ENCODE data around the gene PRDX5.
A peak's percentile ranks its signal among the peaks of the same experiment; 100 is the strongest.

PRDX5 gene

DNA sequence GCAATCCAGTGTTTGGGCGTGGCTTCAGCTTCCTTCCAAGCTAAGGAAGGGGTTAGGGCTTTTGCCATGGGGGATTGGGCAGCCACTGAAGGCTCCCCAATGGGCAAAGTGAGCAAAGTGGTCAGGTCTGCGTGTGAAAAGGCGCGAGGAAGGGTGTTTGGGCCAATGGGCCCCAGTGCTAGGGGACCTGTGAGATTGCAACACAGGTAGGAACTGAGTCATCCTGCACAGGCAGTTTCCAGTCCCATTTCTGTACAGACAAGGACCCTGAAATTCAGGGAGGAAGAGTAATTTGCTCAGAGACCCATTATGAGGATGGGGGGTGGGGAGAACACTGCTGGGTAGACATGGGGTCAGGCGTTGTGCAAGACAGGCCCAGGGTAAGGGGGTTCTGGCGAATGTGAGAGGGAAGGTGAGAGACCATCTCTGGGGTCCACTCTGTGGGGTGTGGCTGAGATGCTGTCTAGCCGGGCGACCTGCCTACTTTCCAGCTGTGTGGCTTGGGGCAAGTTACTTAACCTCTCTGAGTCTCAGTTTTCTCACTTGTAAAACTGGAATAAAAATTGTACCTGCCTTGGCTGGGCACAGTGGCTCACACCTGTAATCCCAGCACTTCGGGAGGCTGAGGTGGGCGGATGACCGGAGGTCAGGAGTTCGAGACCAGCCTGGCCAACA is 29.4 kb downstream of the PRDX5 start:
- DNase-seq (ENCODE audit: low read depth): no peak

DNA sequence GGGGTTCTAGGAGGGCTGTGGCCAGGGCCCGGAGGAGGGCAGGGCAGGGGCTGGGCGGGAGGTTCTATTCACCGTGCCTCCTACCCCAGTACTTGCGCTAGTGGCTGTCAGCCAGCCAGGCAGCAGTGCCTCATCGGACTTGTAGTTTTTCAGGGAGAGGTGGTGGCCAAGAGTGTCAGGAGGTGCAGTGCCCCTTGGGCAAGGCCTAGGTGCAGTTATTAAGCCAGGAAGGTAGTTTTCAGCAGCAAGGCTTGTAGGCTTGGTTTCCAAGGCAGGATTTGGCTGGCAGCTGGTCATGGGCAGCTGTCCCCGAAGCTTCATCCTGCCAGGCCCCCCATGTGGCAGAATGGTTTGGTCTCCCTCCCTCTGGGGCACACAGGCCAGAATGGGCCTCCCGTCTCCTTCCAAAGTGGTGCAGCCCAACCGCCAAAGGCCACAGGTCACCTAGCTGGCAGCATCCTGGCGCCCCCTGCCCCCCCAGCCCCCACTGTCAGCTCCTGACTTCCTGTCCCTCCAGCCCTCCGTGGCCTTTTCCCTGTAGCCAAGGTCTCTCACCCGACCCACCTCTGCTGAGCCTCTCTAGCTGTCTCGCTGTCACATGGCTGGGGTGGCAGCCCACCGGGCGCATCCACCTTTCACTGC is 30.6 kb downstream of the PRDX5 start:
- no peak for DNase-seq (ENCODE audit: low read depth)

DNA sequence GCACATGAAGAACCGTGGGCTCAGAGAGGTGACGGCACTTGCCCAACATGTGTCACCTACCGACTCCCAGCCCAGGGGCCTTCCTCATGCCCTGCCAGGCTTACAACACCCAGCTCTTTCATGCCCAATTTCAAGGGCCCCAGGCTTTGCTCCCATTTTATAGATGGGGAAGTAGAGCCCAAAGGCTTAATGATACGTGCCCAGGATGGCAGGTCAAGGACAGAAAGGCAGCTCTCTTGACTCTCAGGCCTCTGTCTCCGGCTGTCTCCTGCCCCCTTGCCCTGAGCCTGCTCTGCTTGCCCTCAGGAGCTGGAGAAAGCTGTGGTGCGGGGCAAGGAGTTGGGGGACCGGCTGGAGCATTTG is 31.1 kb downstream of the PRDX5 start:
- DNase-seq (ENCODE audit: low read depth): no peak

DNA sequence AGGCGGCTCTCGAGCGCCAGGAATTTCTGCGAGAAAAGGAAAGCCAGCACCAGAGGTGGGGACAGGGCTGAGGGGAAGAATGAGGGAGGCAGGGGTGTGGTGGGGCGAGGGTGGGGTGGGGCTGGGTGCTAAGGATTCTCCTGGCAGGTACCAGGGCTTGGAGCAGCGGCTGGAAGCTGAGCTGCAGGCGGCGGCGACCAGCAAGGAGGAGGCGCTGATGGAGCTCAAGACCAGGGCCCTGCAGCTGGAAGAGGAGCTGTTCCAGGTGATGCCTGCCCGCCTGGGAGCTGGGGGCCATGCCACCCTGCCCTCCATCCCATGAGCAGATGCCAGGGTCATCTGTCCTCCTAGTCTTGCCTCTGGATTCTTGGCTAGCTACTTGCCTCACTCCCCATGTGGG is 31.5 kb downstream of the PRDX5 start:
- no peak for DNase-seq (ENCODE audit: low read depth)

DNA sequence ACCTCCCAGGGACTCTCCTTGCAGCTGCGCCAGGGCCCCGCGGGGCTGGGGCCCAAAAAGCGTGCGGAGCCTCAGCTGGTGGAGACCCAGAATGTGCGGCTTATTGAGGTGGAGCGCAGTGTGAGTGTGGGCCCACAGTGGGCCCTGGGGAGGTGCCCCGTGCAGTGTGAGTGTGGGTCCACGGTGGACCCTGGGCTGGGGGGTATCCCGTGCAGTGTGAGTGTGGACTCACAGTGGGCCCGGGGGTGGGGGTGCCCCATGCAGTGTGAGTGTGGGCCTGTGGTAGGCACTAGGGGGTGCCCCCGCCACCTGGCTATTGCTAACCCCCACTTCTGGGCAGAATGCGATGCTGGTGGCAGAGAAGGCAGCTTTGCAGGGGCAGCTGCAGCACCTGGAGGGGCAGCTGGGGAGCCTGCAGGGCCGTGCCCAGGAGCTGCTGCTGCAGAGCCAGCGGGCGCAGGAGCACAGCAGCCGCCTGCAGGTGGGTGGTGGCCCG is 33.3 kb downstream of the PRDX5 start:
- DNase-seq (ENCODE audit: low read depth): no peak

DNA sequence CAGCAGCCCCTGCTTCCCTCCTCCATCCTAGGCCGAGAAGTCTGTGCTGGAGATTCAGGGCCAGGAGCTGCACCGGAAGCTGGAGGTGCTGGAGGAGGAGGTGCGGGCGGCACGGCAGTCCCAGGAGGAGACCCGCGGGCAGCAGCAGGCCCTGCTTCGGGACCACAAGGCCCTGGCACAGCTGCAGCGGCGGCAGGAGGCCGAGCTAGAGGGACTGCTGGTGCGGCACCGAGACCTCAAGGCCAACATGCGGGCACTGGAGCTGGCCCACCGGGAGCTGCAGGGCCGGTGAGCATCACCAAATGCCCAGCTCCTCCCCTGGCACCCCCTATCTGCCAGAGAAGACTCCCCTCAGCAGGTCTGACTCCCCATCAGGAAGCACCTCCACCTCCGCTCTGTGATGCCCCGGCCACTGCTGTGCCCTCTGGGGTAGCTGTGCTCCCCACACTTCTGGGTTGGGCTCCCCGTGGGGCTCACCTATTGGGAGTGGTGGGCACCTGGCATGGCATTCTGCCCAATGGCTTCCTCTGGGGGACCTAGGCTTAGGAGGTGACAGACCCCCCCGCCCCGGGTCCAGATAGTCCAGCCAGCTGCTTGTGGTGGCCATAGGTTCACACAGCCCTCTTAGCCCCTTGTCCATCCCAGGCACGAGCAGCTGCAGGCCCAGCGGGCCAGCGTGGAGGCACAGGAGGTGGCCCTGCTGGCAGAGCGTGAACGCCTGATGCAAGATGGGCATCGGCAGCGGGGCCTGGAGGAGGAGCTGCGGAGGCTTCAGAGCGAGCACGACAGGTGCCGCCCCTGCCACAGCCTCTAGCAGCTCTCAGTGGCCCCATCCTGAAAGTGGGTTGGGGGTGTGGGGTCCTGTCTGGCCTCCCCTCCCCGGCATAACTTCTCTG is 34.4 kb downstream of the PRDX5 start:
- DNase-seq (ENCODE audit: low read depth): no peak

DNA sequence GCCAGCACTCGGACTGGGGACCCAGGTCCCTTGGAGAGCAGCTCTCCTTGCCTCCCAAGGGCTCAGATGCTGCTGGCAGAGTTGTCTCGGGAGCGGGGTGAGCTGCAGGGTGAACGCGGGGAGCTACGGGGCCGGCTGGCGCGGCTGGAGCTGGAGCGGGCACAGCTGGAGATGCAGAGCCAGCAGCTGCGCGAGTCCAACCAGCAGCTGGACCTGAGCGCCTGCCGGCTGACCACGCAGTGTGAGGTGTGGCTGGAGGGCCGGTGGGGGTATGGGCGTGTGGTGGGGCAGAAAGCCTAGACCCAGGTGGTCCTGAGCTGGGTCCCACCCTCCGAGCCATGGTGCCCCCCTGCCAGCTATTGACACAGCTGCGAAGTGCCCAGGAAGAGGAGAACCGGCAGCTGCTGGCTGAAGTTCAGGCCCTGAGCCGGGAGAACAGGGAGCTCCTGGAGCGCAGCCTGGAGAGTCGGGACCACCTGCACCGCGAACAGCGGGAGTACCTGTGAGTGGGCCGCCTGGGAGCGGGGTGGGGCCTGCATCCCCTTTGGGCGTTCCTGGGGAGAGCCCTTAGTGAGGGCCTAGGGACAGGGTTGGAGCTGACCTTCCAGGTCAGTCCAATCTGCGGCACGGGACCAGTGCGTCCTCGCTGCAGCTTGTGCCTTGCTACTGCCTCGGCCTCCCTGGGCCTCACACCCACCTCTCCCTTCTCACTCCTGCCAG is 35.2 kb downstream of the PRDX5 start:
- no peak for DNase-seq (ENCODE audit: low read depth)

DNA sequence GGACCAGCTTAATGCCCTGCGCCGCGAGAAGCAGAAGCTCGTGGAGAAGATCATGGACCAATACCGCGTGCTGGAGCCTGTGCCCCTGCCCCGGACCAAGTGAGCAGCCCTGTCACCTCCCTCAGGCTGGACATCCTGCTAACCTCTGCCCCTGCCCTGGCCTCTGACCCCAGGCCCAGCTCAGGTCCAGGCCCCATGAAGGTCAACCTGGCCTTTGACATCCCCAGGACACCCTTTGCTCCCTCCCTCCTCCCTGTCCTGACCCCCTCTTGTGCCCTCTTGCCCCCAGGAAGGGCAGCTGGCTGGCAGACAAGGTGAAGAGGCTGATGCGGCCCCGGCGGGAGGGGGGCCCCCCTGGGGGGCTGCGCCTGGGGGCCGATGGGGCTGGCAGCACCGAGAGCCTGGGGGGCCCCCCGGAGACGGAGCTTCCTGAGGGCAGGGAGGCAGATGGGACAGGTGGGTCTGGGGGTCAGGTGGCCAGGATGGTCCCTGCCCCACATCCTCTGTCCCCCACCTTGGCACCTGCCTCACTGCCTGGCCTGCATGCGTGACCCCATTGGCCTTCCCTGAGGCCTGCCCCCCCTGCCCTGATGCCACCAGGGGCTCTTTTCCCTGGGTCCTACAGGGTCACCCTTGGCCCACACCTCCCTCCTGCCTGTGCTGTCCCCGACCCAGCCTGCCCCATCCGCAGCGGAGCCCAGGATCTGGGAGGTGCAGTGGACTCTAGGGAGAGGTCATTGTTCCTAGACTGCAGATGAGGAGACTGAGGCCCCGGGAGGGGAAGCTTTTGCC is 36.0 kb downstream of the PRDX5 start:
- DNase-seq (ENCODE audit: low read depth): no peak

DNA sequence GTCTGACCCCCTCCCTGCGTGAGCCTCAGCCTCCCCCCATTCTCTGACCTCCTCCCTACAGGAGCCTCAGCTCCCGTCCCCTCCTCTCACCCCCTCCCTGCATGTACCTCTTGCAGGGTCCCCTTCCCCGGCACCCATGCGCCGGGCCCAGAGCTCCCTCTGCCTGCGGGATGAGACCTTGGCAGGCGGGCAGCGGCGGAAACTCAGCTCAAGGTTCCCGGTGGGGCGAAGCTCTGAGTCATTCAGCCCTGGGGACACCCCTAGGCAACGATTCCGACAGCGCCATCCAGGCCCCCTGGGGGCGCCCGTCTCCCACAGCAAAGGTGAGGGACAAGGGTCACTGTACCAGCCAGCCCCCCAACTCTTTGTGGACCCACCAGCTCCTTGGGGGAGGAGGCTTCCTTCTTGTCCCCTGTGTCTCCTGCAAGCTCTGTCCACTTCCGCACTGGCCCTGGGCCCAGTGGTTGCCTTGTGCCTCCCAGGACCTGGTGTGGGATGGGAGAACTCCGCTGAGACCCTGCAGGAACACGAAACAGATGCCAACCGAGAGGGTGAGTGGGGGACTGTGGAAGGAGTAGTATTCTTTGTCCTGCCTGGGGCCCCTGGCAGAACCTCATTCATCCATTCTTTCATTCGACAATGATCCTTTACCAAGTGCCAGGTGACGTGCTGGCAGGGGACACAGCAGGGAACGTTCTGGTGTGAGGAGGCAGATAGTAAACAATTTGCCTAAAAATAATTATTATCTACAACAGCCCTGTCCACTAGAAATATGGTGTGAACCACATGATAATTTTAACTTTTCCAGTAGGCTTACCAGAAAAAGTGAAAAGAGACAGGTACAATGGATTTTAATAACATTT is 37.4 kb downstream of the PRDX5 start:
- no peak for DNase-seq (ENCODE audit: low read depth)

DNA sequence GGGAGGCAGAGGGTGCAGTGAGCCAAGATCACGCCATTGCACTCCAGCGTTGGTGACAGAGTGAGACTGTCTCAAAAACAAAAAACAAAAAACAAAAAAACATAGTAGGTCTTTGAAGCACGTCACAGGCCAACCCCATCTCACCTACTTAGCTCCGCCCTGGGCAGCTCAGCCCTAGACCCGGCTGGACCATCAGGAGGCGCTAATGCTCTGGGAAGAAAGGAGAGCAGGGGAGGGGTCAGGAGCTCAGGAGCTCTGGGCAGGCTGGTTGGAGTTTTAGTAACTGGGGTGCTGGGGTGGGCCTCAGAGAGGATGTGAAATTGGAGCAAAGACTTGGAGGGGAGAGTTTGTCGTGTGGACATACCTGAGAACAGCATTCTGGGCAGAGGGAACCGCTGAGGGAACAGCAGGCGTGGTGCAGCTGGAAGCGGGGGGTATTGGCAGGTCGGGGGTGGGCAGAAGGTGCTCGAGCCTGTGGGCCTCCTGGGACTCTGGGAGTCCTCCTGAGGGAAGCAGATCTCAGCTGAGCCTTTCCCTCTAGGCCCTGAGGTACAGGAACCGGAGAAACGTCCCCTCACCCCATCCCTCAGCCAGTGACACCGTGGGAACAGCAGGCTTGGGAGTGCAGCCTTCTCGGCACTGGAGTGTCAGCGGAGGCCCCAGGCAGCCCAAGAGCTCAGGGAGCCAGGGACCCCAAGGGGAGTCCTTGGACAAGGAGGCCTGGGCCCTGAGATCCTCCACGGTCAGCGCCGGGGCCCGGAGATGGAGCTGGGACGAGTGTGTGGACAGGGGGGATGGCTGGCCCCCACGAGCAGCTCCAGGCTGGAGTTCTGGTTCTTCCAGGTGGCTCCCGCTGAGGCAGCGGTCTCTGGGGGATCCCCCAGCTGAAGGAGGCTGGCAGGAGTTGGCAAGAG is 38.8 kb downstream of the PRDX5 start:
- DNase-seq (ENCODE audit: low read depth): no peak

DNA sequence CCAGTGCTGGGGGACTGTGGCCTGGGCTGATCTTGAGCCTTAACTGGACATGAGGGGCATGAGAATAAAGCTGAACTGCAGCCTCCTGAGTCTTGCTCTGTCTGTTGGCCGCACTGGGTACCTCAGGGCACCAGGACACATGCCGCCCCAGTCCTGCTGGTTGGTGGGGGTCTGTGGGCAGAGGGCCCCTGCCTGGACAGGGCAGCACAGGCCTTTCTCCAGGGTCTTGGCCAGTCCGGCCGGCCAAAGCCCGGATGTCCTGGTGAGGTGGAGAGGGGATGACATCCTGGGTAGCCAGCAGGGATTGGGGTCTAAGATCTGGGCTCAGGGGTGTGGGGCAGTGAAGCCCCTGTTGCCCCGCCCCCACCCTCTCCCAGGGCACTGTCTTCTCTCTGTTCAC is 39.5 kb downstream of the PRDX5 start:
- no peak for DNase-seq (ENCODE audit: low read depth)

DNA sequence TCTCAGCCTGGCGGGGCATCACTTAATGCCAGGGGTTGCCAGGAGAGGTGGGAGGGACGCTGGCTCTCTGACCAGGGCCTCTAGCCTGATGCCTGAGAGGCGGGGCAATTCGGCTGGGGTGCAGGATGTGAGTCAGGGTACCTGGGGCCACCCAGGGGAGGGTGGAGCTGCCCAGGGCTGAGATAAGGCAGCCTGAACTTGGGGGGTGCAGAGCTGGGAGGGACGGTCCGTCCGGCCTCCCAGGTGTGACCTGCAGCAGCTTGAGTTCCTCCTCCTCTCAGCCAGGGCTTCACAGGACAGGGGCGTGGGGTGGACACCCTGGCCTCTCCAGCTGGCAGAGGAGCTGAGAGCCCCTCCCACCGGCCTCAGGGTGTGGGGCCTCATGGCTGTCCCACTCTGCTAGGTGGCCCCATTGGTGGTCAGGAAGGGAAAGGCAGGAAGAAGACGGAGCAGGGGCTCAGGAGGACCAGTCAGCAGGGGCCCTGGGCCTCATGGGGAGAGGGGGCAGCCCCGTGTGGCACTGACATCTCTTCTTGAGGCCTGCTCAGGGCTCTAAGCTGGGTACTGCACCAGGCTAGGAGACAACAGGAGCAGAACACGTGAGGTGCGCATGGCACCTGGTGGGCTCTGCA is 40.1 kb downstream of the PRDX5 start:
- peak; percentile 41 for DNase-seq (ENCODE audit: low read depth)

DNA sequence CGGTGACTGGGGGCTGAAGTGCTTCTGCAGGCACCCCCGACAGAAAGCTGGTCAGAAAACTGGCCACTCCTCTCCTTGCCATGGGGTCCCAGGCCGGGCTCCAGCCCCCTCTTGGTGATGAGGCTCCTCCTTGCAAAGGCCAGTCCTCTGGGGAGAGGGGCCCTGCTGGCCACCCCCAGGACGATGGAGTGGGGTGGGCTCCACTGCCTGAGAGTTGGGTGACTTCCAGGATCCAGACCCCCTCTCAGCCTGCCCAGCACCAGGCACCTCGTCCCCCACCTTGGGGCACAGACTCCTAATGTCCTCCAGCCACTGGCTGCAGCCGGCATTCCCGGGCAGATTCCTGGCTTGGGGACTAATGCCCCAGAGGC is 40.6 kb downstream of the PRDX5 start:
- DNase-seq (ENCODE audit: low read depth): no peak

DNA sequence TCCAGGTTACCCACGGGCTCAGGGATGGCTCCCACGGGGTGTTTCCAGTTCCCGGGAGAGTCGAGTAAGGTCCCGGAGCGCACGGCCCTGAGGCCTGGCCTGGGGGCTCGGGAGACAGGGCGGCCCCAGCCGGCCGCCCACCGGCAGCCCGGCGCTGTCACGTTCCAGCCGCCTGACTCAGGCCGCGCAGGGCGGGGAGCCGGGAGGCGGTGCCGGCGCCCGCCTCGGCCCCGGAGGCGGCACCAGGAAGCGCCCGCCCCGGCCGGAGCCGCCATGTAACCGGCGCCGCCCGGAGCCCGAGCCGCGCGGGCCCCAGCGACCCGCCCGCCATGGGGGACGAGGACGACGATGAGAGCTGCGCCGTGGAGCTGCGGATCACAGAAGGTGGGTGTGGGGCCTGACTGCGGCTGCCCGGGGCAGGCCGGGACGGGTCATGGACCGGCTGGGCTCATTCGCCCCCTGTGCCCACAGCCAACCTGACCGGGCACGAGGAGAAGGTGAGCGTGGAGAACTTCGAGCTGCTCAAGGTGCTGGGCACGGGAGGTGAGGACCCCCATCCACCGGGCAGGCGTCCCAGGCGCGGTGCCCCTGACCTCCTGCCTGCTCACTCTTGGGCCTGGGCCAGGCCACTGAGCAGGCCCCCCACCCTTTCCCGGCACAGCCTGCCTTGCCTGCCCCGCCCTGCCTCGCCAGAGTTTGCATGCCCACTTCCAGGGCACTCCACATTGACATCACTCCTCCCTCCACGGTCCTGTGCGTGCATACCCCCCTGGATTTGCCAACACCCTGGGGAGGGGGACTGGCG is 41.2 kb downstream of the PRDX5 start, which contains the start of gene RPS6KA4:
Gene RPS6KA4, plus strand, starts transcription at position 256 of the 805 bp plus-strand sequence. Its CDS starts 74 bp downstream, at position 330.
- DNase-seq (ENCODE audit: low read depth): peak; percentile 28

DNA sequence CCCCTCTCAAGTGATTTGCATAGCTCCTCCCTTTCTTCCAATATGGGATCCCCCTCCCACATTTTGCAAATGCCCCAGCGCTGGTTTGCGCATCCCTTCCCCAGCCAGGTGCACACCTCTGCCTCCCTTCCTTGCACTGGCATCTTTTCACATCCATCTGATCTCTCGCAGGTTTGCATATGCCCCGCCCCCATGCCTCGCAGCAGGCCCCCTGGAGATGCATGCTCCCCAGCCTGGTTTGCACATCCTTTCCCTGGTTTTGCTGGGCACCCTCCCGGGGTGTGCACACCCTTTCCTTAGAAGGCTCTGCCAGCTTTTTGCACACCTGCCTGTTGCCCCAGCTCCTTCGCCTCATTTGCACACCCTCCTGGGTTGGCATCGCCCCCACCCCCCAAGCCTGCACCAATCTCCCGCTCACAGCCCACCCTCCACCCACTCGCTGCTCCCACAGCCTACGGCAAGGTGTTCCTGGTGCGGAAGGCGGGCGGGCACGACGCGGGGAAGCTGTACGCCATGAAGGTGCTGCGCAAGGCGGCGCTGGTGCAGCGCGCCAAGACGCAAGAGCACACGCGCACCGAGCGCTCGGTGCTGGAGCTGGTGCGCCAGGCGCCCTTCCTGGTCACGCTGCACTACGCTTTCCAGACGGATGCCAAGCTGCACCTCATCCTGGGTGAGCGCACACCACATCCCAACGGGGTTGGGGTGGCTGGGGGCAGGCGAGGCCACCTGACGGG is 42.0 kb downstream of the PRDX5 start:
- DNase-seq (ENCODE audit: low read depth): no peak

DNA sequence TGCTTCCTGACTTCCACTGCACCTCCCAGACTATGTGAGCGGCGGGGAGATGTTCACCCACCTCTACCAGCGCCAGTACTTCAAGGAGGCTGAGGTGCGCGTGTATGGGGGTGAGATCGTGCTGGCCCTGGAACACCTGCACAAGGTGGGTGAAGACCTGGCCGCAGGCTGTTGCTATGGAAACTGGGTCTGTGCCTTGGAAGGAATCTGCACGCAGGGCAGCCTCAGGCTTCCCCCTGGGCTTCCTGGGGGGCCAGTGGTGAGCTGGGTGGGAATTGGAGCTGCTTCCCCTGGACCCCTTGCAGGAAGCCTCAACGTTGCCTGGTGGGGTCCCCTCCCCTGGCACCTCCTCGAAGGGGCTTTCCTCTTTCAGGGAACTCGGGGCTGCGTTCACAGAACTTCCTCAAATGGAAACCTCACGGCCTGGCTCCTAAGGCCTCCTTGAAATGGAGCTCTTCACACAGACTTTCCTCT is 42.6 kb downstream of the PRDX5 start:
- DNase-seq (ENCODE audit: low read depth): no peak

DNA sequence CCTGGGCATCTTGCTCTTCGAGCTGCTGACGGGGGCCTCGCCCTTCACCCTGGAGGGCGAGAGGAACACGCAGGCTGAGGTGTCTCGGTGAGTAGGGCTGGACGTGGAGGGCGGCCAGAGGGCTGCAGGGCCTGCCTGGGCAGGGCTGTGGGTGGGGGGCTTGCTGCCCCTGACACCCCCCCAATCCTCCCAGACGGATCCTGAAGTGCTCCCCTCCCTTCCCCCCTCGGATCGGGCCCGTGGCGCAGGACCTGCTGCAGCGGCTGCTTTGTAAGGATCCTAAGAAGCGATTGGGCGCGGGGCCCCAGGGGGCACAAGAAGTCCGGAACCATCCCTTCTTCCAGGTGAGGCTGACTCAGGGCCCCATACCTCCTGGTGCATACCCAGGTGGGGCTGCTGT is 43.7 kb downstream of the PRDX5 start:
- DNase-seq (ENCODE audit: low read depth): no peak

Measured in stimulated activated CD8-positive, alpha-beta memory T cell treated with anti-CD3 and anti-CD28 coated beads, Interleukin-12 subunit alpha, Interleukin-12 subunit beta, amount 100 ng/mL, for 4 hours (primary cell).